ENCODE results near the gene IFITM2. TPM values are rescaled to one million over a fixed set of nuclear protein-coding genes. Genes with fewer than 3 reads are reported as not detected.
A peak's percentile ranks its signal among the peaks of the same experiment; 100 is the strongest.
"Not testable (repeated sequence)": the region's sequence is repeated elsewhere in the genome, so short reads cannot be mapped to it uniquely, and the experiment has no call there.

The IFITM2 gene
- polyA plus RNA-seq, 1 of the 3 experiments (the other 2 are of a cell fraction), result 518 TPM

DNA sequence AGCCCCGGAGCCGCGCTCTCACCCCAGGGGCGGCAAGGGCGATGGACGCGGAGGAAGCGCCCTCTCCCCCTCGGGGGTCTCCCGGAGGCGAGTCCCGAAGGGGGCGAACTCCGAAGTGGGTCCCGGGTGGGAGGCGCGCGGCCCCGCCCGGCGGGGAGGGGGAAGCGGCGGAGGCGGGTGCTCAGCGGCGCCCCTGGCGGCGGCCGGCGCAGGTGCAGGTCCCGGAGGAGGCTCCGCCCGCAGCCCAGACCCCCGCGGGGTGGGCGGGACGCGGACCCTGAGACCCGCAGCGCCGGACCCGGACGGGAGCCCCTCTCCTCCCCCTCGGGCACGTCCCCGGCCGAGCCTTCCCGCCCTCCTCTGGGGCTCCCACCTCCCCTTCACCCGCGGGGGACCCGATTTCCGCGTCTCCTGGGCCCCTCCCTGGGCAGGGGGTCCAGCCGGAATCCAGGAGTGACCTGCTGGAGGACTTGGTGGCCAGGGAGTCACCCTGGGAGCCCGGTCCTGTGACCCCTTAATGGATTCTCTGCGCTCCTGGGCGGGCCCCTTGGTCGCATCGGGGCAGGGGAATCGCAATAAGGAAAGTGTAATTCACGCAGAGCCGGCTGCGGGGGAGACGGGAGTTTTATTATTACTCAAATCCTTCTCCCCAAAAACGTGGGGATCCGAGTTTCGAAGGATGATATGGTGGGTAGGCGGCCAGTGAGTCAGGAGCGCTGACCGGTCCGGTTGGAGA, 3.6 kb downstream of the IFITM2 start:
- H3K9me2 ChIP-seq; H4K20me1 ChIP-seq (ENCODE audit: insufficient read depth); H3F3A ChIP-seq (replicated peaks; ENCODE audit: insufficient read depth); H3K36me3 ChIP-seq (replicated peaks in 1 of 2; ENCODE audit: control insufficient read depth in 1 of 2, insufficient read depth in 2 of 2, low read length in 1 of 2); H3K27ac ChIP-seq (ENCODE audit: low read depth in 2 of 2, low read length in 1 of 2); H3K9ac ChIP-seq; DNase-seq; H2AFZ ChIP-seq (ENCODE audit: low read depth); POLR2A ChIA-PET; CTCF ChIA-PET; H3K9me3 ChIP-seq; H3K27me3 ChIP-seq (ENCODE audit: insufficient read depth): not testable (repeated sequence)
- 20% methylated on average over 5 of the region's 71 CpGs for WGBS (ENCODE audit: low lambda C conversion rate)
- peaks cover 11% of the 10 kb centered on the region; the same call in 1 of the 2 replicates for H3K79me2 ChIP-seq (ENCODE audit: insufficient read depth)
- peaks cover 5 to 15% of the 10 kb centered on the region in 2 experiments; a peak in 2 of 4 replicates for H3K4me1 ChIP-seq (ENCODE audit: control insufficient read depth in 1 of 2, insufficient read depth in 2 of 2, low read depth in 1 of 2, low read length in 1 of 2)
- H3K4me3 ChIP-seq (ENCODE audit: low read depth in 2 of 2, low read length in 1 of 2), result peak overlapping the region in 1 of 2 experiments; percentile 32; a peak in 2 of 4 replicates
- peak overlapping the region; percentile 52; the same call in 1 of the 2 replicates for H3K4me2 ChIP-seq

DNA sequence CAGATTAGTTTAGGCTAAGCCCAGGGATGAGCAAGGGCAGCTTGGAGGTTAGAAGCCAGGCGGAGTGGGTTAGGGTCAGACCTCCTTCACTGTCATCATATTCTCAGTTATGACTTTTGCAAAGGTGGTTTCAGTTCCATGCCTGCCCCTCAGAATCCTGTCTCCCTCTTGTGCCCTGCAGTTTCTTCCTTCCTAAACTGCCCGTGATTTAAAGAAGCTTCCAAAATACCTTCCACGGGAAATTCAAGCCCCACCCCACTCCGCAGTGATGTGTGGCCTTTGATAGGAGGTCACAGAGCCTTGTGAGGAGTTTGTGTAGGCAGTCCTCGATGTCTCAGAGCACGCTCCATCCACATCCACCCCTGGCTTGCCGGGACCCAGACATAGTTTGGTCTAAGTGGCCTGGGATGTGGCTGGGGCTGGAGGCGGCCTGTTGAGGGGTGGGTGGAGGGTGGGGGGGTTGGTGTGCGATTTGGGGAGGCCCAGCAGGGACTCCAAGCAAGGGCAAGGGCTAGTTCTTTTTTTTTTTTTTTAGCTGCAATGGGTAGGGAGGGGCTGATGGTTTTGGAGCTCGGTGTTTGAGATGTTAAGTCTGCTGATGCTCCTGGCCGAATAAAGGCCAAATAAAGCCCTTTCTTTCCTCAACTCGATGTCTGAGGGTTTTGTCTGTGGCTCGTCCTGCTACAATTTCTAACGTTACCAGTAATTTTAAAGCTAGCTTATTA, 4.6 kb downstream of the IFITM2 start:
- POLR2A ChIA-PET, result no interaction called here
- Histone ChIP-seq H3K9me2 (no peaks in the 10 kb centered on the region), H3K4me1 (ENCODE audit: control insufficient read depth in 1 of 2, insufficient read depth in 2 of 2, low read depth in 1 of 2, low read length in 1 of 2) (peaks cover 5 to 15% of the 10 kb centered on the region in 2 experiments; a peak in 2 of 4 replicates), H3K36me3 (replicated peaks in 1 of 2; ENCODE audit: control insufficient read depth in 1 of 2, insufficient read depth in 2 of 2, low read length in 1 of 2) (peaks cover 0 to 3% of the 10 kb centered on the region in 2 experiments), H3K27me3 (ENCODE audit: insufficient read depth) (no peaks in the 10 kb centered on the region), H3K9me3 (no peaks in the 10 kb centered on the region), H4K20me1 (ENCODE audit: insufficient read depth) (no peaks in the 10 kb centered on the region), H2AFZ (ENCODE audit: low read depth) (no peak overlapping the region), H3K79me2 (ENCODE audit: insufficient read depth) (peaks cover 11% of the 10 kb centered on the region; the same call in 1 of the 2 replicates), H3K4me2 (0 out of 2 replicates have a peak overlapping the region, but pooled peaks have one; percentile 52), H3F3A (replicated peaks; ENCODE audit: insufficient read depth) (peaks cover 13% of the 10 kb centered on the region), H3K4me3 (ENCODE audit: low read depth in 2 of 2, low read length in 1 of 2) (no peak overlapping the region), H3K27ac (ENCODE audit: low read depth in 2 of 2, low read length in 1 of 2) (no peak overlapping the region), H3K9ac (no peak overlapping the region)
- CTCF ChIA-PET, result interaction anchor here (1.1 kb wide), 1 partner anchor 11 kb away, joined by 4 read pairs; no protein-coding TSS in a partner anchor
- WGBS (ENCODE audit: low lambda C conversion rate), result 90% methylated on average over 14 of the region's 14 CpGs
- TF ChIP-seq, protein P1, sequence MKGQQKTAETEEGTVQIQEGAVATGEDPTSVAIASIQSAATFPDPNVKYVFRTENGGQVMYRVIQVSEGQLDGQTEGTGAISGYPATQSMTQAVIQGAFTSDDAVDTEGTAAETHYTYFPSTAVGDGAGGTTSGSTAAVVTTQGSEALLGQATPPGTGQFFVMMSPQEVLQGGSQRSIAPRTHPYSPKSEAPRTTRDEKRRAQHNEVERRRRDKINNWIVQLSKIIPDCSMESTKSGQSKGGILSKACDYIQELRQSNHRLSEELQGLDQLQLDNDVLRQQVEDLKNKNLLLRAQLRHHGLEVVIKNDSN (IDR thresholded peaks at IDR 0.05; ENCODE audit: borderline replicate concordance, low read depth), result no peak
- TF ChIP-seq FOXM1 (IDR thresholded peaks at IDR 0.05; ENCODE audit: low read depth), result no peak
- no peak for TF ChIP-seq FOXJ3 (CRISPR knock-in tag; IDR thresholded peaks at IDR 0.05)
- no peak for TF ChIP-seq GATA2 (CRISPR knock-in tag; IDR thresholded peaks at IDR 0.05)
- TF ChIP-seq MEF2A (IDR thresholded peaks at IDR 0.05; ENCODE audit: borderline replicate concordance, low read depth), result no peak
- no peak for TF ChIP-seq MXI1 (IDR thresholded peaks at IDR 0.05; ENCODE audit: low read depth, low read length)
- TF ChIP-seq NFIC (IDR thresholded peaks at IDR 0.05; ENCODE audit: borderline replicate concordance), result no peak
- no peak for TF ChIP-seq CHD2 (IDR thresholded peaks at IDR 0.05; ENCODE audit: low read length, partially characterized antibody)
- no peak for TF ChIP-seq EP300 (IDR thresholded peaks at IDR 0.05; ENCODE audit: borderline replicate concordance in 1 of 2, low read depth in 1 of 2, low read length in 1 of 2)
- no peak for TF ChIP-seq FOSL2 (IDR thresholded peaks at IDR 0.05; ENCODE audit: borderline replicate concordance, low read depth)
- TF ChIP-seq RFX5 (IDR thresholded peaks at IDR 0.05; ENCODE audit: low read length), result no peak
- DNase-seq, result no peak
